H1 (cell line): ENCODE results near the gene ALG2. TPM values are rescaled to one million over a fixed set of nuclear protein-coding genes. Genes with fewer than 3 reads are reported as not detected.

Experiments
- CTCF ChIA-PET: fragments of 300-600 bp; sonication (Branson Sonifier 250); formaldehyde crosslinking; loops from one replicate; lab custom pipeline; 2021; ENCODE audit not compliant: partially characterized antibody; lab: Charles Lee
- POLR2A ChIA-PET: fragments of 300-600 bp; sonication (Branson Sonifier 250); formaldehyde crosslinking; loops from one replicate; lab custom pipeline; 2021; ENCODE audit warnings: inconsistent platforms; ENCODE audit not compliant: partially characterized antibody; lab: Charles Lee
- DNase-seq, 2 experiments: peaks; one replicate each; pipeline versions ENCODE4 v3.0.0 to v3.0.0-alpha.2; 2010 to 2022; ENCODE audit warnings: low spot score in 2 of 2, low read depth in 1 of 2, mixed read lengths in 1 of 2
- FAIRE-seq: peaks from 2 replicates; lab custom pipeline; 2011; peaks lifted over from hg19 to GRCh38; lab: Jason Lieb, UNC
- H2AFZ ChIP-seq: 2 replicates; pipeline ENCODE4 v1.8.1; 2012; ENCODE audit warnings: low read length, inconsistent platforms
- H2AK5ac ChIP-seq: 2 replicates; pipeline ENCODE4 v1.6.1; 2013; ENCODE audit warnings: low read depth, low read length
- H2BK120ac ChIP-seq: replicated peaks from 2 replicates; pipeline ENCODE3; 2013; ENCODE audit warnings: low read depth, low read length, inconsistent platforms
- H2BK12ac ChIP-seq: 2 replicates; pipeline ENCODE4 v1.6.1; 2013; ENCODE audit warnings: low read depth, low read length
- H2BK15ac ChIP-seq: 2 replicates; pipeline ENCODE4 v1.6.1; 2013; ENCODE audit warnings: low read length
- H2BK20ac ChIP-seq: 2 replicates; pipeline ENCODE4 v1.6.1; 2013; ENCODE audit warnings: low read length
- H2BK5ac ChIP-seq: 2 replicates; pipeline ENCODE4 v1.6.1; 2013; ENCODE audit warnings: low read depth, low read length
- H3K14ac ChIP-seq: 2 replicates; pipeline ENCODE4 v1.6.1; 2013; ENCODE audit warnings: inconsistent platforms; ENCODE audit not compliant: insufficient read length
- H3K18ac ChIP-seq: 2 replicates; pipeline ENCODE4 v1.6.1; 2013; ENCODE audit warnings: low read length; ENCODE audit errors: extremely low read depth
- H3K23ac ChIP-seq: 2 replicates; pipeline ENCODE4 v1.6.1; 2013; ENCODE audit warnings: inconsistent platforms; ENCODE audit not compliant: insufficient read length
- H3K23me2 ChIP-seq: 2 replicates; pipeline ENCODE4 v1.6.1; 2013; ENCODE audit warnings: low read depth, low read length
- H3K27ac ChIP-seq: 2 replicates; pipeline ENCODE4 v1.6.1; 2011; ENCODE audit warnings: low read depth, low read length, inconsistent platforms
- H3K27me3 ChIP-seq, 4 experiments: replicated peaks in 1 of 4; 1 replicate in 1 of 4; 2 replicates in 3 of 4; pipeline versions ENCODE4 v1.6.1 to v1.8.1; 2011 to 2013; ENCODE audit warnings: low read length in 3 of 4, mild to moderate bottlenecking in 3 of 4, inconsistent platforms in 2 of 4, mixed read lengths in 2 of 4, moderate library complexity in 1 of 4; ENCODE audit not compliant: control insufficient read depth in 3 of 4, insufficient read depth in 3 of 4; ENCODE audit errors: extremely low read depth in 1 of 4
- H3K36me3 ChIP-seq, 4 experiments: 2 replicates each; pipeline versions ENCODE4 v1.6.1 to v1.8.1; 2011 to 2013; ENCODE audit warnings: mild to moderate bottlenecking in 4 of 4, low read length in 3 of 4, moderate library complexity in 2 of 4, control low read depth in 1 of 4, inconsistent platforms in 1 of 4; ENCODE audit not compliant: insufficient read depth in 4 of 4, control insufficient read depth in 2 of 4
- H3K4ac ChIP-seq: replicated peaks from 2 replicates; pipeline ENCODE3; 2013; ENCODE audit warnings: low read length, low read depth, mixed read lengths, inconsistent platforms; ENCODE audit not compliant: insufficient read length
- H3K4me1 ChIP-seq, 4 experiments: replicated peaks in 1 of 4; 1 replicate in 1 of 4; 2 replicates in 3 of 4; pipeline versions ENCODE4 v1.6.1 to v1.8.1; 2011 to 2013; ENCODE audit warnings: low read length in 3 of 4, inconsistent platforms in 2 of 4, mixed read lengths in 1 of 4; ENCODE audit not compliant: insufficient read depth in 4 of 4, control insufficient read depth in 3 of 4
- H3K4me2 ChIP-seq, 2 experiments: 2 replicates each; pipeline versions ENCODE4 v1.6.1 to v1.8.1; 2011 to 2013; ENCODE audit warnings: low read depth in 2 of 2, low read length in 2 of 2, control low read depth in 1 of 2, inconsistent platforms in 1 of 2, mild to moderate bottlenecking in 1 of 2; ENCODE audit not compliant: insufficient read depth in 1 of 2
- H3K4me3 ChIP-seq, 4 experiments: fragments of 200-600, 300-600 bp in 1 of 4; sonication (generic), shearing (Covaris generic), sonication (Bioruptor Twin) in 1 of 4; 2 replicates each; pipeline versions ENCODE4 v1.5.1 to v1.8.1; 2011 to 2016; ENCODE audit warnings: low read length in 4 of 4, low read depth in 3 of 4, control low read depth in 2 of 4, inconsistent platforms in 2 of 4, mild to moderate bottlenecking in 2 of 4, mixed read lengths in 1 of 4, moderate library complexity in 1 of 4; ENCODE audit not compliant: insufficient read depth in 2 of 4; ENCODE audit errors: extremely low read depth in 1 of 4
- H3K56ac ChIP-seq: replicated peaks from 2 replicates; pipeline ENCODE3; 2013; ENCODE audit warnings: low read depth, mild to moderate bottlenecking, mixed read lengths, low read length, inconsistent platforms; ENCODE audit not compliant: insufficient read length
- H3K79me1 ChIP-seq: 2 replicates; pipeline ENCODE4 v1.6.1; 2013; ENCODE audit warnings: low read depth, low read length, control low read depth
- H3K79me2 ChIP-seq, 2 experiments: 2 replicates each; pipeline versions ENCODE4 v1.6.1 to v1.8.1; 2012 to 2013; ENCODE audit warnings: low read length in 2 of 2, mild to moderate bottlenecking in 2 of 2, inconsistent platforms in 1 of 2; ENCODE audit not compliant: insufficient read depth in 2 of 2, control insufficient read depth in 1 of 2
- H3K9ac ChIP-seq, 4 experiments: replicated peaks in 1 of 4; 1 replicate in 1 of 4; 2 replicates in 3 of 4; pipeline versions ENCODE4 v1.6.1 to v1.8.1; 2011 to 2013; ENCODE audit warnings: low read depth in 3 of 4, low read length in 3 of 4, control low read depth in 2 of 4, mild to moderate bottlenecking in 2 of 4, moderate library complexity in 2 of 4, inconsistent platforms in 1 of 4; ENCODE audit errors: extremely low read depth in 1 of 4
- H3K9me3 ChIP-seq, 2 experiments: 2 replicates each; pipeline versions ENCODE4 v1.6.1 to v1.8.1; 2012 to 2013; ENCODE audit warnings: mild to moderate bottlenecking in 2 of 2, moderate library complexity in 2 of 2, control low read depth in 1 of 2, inconsistent platforms in 1 of 2, low read depth in 1 of 2, low read length in 1 of 2, mixed read lengths in 1 of 2; ENCODE audit not compliant: insufficient read depth in 2 of 2
- H4K20me1 ChIP-seq, 2 experiments: replicated peaks in 1 of 2; 2 replicates each; pipeline versions ENCODE3 to v1.8.1; 2011 to 2013; ENCODE audit warnings: inconsistent platforms in 2 of 2, low read length in 2 of 2, mild to moderate bottlenecking in 1 of 2; ENCODE audit not compliant: insufficient read depth in 2 of 2, control insufficient read depth in 1 of 2
- H4K5ac ChIP-seq: 2 replicates; pipeline ENCODE4 v1.6.1; 2013; ENCODE audit warnings: low read length, low read depth, mixed read lengths, inconsistent platforms; ENCODE audit not compliant: insufficient read length
- H4K8ac ChIP-seq: 2 replicates; pipeline ENCODE4 v1.8.0; 2013; ENCODE audit warnings: mild to moderate bottlenecking, moderate library complexity, low read length, inconsistent platforms; ENCODE audit not compliant: insufficient read depth; ENCODE audit errors: extremely low read depth
- H4K91ac ChIP-seq: replicated peaks from 2 replicates; pipeline ENCODE3; 2013; ENCODE audit warnings: low read length, mixed read lengths, inconsistent platforms; ENCODE audit not compliant: insufficient read length
- BRCA1 ChIP-seq: IDR thresholded peaks from 2 replicates; pipeline ENCODE4 v1.6.1; 2012; ENCODE audit warnings: low read depth, low read length, improper control_type of control experiment
- EP300 ChIP-seq, 2 experiments: IDR thresholded peaks; 1 replicate in 1 of 2; 2 replicates in 1 of 2; pipeline ENCODE4 v1.6.1; 2011 to 2012; ENCODE audit warnings: low read depth in 2 of 2, low read length in 2 of 2, mild to moderate bottlenecking in 2 of 2, borderline replicate concordance in 1 of 2, inconsistent platforms in 1 of 2, moderate library complexity in 1 of 2
- GABPA ChIP-seq: IDR thresholded peaks from 2 replicates; pipeline ENCODE4 v1.6.1; 2011; ENCODE audit warnings: mild to moderate bottlenecking, low read length, moderate library complexity, borderline replicate concordance; ENCODE audit not compliant: insufficient read depth
- HDAC2 ChIP-seq, 2 experiments: fragments of 300-600 bp in 1 of 2; sonication (generic) in 1 of 2; IDR thresholded peaks; 2 replicates each; pipeline ENCODE4 v1.6.1; 2011 to 2012; ENCODE audit warnings: low read depth in 2 of 2, low read length in 2 of 2, mild to moderate bottlenecking in 2 of 2, moderate library complexity in 2 of 2, borderline replicate concordance in 1 of 2, inconsistent platforms in 1 of 2
- HDAC6 ChIP-seq: IDR thresholded peaks from one replicate; pipeline ENCODE4 v1.7.1; 2012; ENCODE audit warnings: low read depth, mild to moderate bottlenecking, inconsistent platforms, low read length, moderate library complexity
- KDM1A ChIP-seq: fragments of 200-600, 300-600 bp; sonication (generic); IDR thresholded peaks from 2 replicates; pipeline ENCODE4 v1.7.1; 2016; ENCODE audit warnings: mild to moderate bottlenecking, low read length, borderline replicate concordance
- KDM5A ChIP-seq: fragments of 200-600 bp; IDR thresholded peaks from 2 replicates; pipeline ENCODE4 v1.7.1; 2012; ENCODE audit warnings: mild to moderate bottlenecking, low read length, inconsistent platforms, mixed read lengths
- RFX5 ChIP-seq: IDR thresholded peaks from 2 replicates; pipeline ENCODE4 v1.6.1; 2011; ENCODE audit warnings: low read depth, low read length, improper control_type of control experiment, borderline replicate concordance
- TCF12 ChIP-seq: IDR thresholded peaks from 2 replicates; pipeline ENCODE4 v1.6.1; 2011; ENCODE audit warnings: low read depth, mild to moderate bottlenecking, low read length
- WGBS, 2 experiments: shearing (Covaris generic) in 1 of 2; methylation state at CpG; one replicate each; pipeline versions ENCODE4 v1.1.6 to v1.1.7; 2013 to 2015; ENCODE audit warnings: low lambda C conversion rate in 2 of 2, mixed read lengths in 2 of 2, inconsistent platforms in 1 of 2, low coverage in 1 of 2, missing lambda C conversion rate in 1 of 2; ENCODE audit not compliant: insufficient replicate concordance in 2 of 2, insufficient coverage in 1 of 2, insufficient read length in 1 of 2; ENCODE audit errors: extremely low coverage in 1 of 2, missing lambda C conversion rate in 1 of 2; 5-methylcytosine and 5-hydroxymethylcytosine counted together
- polyA plus RNA-seq, 7 experiments: library from polyadenylated mRNA; depleted of rRNA in 3 of 7; stranded (reverse) in 5 of 7; unstranded in 2 of 7; fragments of >200 nt in 5 of 7; fragments of 200-250 nt in 2 of 7; gene quantifications; 1 replicate in 5 of 7; 2 replicates in 1 of 7; 4 replicates in 1 of 7; pipeline versions ENCODE4 v1.2.1 to v1.2.3, GENCODE V29; 2011 to 2013; ENCODE audit warnings: missing spikeins in 2 of 7, mixed read lengths in 2 of 7
- total RNA-seq: library from RNA; stranded (reverse); fragmentation: NEBNext Ultra II Directional; extraction: Animal tissue kit (Norgen Biotek cat#: 25700); gene quantifications from 2 replicates; pipeline ENCODE4 v1.2.1, GENCODE V29; 2021

The ALG2 gene
- total and polyA plus RNA-seq, 2 of the 8 experiments (the other 6 are each of a cell fraction or from before 2014, with no cell fraction given): 27.1 to 30.7 TPM

DNA sequence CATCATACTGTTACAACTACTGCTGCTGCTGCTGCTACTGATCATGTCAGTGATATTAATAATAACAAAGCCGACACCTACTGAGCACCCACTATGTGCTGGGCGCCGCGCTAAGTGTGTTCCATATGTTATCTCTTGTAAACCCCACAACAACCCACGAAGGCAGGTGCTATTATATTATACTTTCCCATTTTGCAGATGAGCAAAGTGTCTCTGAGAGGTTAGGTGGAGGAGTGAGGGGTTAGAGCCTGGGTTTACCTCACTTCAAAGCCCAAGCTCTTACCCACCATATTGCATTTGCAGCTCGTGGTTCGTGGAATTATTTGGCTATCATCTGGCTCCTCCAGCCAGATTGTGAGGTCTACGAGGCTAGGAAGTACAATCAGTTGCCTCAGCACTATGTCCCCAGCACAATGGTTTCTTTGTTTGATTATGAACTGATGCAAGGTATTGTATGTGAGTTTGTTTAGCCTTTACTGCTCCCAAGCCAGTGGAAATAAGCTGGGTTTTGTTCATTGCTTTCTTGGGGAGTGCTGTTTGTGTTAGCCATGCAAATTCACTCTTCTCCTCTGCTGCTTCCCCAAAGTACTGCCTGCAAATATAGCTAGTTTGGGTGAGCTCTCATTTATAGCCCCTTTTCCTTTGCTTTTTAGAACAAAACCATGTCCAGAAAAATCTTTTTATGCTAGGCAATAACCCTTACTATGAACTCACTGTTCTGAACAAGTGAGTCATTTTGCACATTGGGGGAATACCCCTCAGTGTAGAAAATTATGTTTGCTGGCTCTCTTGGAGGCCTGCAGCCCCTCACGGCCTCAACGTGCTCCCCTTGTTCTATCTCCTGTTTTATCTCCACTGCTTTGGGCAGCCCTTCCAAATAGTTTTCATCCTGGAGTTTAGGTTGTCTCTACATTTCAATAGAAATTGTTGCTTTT, 47.9 kb downstream of the ALG2 start:
- H3K79me1 ChIP-seq: no peaks in the 10 kb centered on the region
- DNase-seq (no peak), FAIRE-seq (no peak)
- H3K23me2 ChIP-seq: no peaks in the 10 kb centered on the region
- H3K27ac ChIP-seq: no peak overlapping the region
- no peak overlapping the region for H2AK5ac ChIP-seq
- ChIA-PET CTCF (interaction anchor here (0.7 to 5.3 kb wide), 8 partner anchors 9 to 911 kb away, joined by 3 to 41 read pairs (median 4); no protein-coding TSS in a partner anchor), POLR2A (interaction anchor here (0.6 kb wide), 1 partner anchor 250 kb away, joined by 3 read pairs; no protein-coding TSS in a partner anchor)
- no peak overlapping the region for H3K23ac ChIP-seq
- no peak overlapping the region for H4K8ac ChIP-seq
- H2BK5ac ChIP-seq: no peak overlapping the region
- H3K36me3 ChIP-seq: no peaks in the 10 kb centered on the region
- no peak overlapping the region for H2BK15ac ChIP-seq
- WGBS, 2 experiments: 82% methylated on average over 10 of the region's 10 CpGs; no CpG with 5 or more reads in 1 of the 2 experiments
- no peak overlapping the region for H3K56ac ChIP-seq
- no peak overlapping the region for H3K14ac ChIP-seq
- no peaks in the 10 kb centered on the region for H3K79me2 ChIP-seq
- H2AFZ ChIP-seq: no peak overlapping the region
- no peaks in the 10 kb centered on the region; a peak in 1 of 7 replicates for H3K27me3 ChIP-seq
- H3K4ac ChIP-seq: no peak overlapping the region
- no peak overlapping the region for H3K4me2 ChIP-seq
- peaks cover 9 to 22% (median 17%) of the 10 kb centered on the region in 4 experiments for H3K4me1 ChIP-seq
- no peaks in the 10 kb centered on the region for H3K9me3 ChIP-seq
- H3K18ac ChIP-seq: no peak overlapping the region; the same call in 1 of the 2 replicates
- H2BK20ac ChIP-seq: no peak overlapping the region
- no peak overlapping the region for H2BK12ac ChIP-seq
- H3K9ac ChIP-seq: no peak overlapping the region
- no peak overlapping the region for H4K91ac ChIP-seq
- no peak overlapping the region for H4K5ac ChIP-seq
- no peaks in the 10 kb centered on the region for H4K20me1 ChIP-seq
- H2BK120ac ChIP-seq: no peak overlapping the region
- no peak overlapping the region for H3K4me3 ChIP-seq
- TF ChIP-seq KDM1A (no peak), TCF12 (no peak), HDAC6 (no peak), GABPA (no peak), RFX5 (no peak), HDAC2 (IDR thresholded peaks at IDR 0.05; ENCODE audit: borderline replicate concordance in 1 of 2, low read depth in 2 of 2, low read length in 2 of 2) (no peak), KDM5A (no peak), EP300 (IDR thresholded peaks at IDR 0.05; ENCODE audit: borderline replicate concordance in 1 of 2, low read depth in 2 of 2, low read length in 2 of 2) (no peak), BRCA1 (no peak)
